22Rv1 (cell line): Measurements from ENCODE around the gene SIK2.

Source experiments
- ZFX ChIP-seq: fragments of 450-650 bp; IDR thresholded peaks from 2 replicates; pipeline ENCODE4 v1.6.1; 2017; ENCODE audit warnings: antibody characterized with exemption, borderline replicate concordance
- TF ChIP-seq, protein P1 (sequence below): fragments of 450-650 bp; IDR thresholded peaks from 2 replicates; pipeline ENCODE4 v1.5.1; 2017; ENCODE audit warnings: mild to moderate bottlenecking

- TF ChIP-seq, protein P1, sequence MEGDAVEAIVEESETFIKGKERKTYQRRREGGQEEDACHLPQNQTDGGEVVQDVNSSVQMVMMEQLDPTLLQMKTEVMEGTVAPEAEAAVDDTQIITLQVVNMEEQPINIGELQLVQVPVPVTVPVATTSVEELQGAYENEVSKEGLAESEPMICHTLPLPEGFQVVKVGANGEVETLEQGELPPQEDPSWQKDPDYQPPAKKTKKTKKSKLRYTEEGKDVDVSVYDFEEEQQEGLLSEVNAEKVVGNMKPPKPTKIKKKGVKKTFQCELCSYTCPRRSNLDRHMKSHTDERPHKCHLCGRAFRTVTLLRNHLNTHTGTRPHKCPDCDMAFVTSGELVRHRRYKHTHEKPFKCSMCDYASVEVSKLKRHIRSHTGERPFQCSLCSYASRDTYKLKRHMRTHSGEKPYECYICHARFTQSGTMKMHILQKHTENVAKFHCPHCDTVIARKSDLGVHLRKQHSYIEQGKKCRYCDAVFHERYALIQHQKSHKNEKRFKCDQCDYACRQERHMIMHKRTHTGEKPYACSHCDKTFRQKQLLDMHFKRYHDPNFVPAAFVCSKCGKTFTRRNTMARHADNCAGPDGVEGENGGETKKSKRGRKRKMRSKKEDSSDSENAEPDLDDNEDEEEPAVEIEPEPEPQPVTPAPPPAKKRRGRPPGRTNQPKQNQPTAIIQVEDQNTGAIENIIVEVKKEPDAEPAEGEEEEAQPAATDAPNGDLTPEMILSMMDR, result no peak
- no peak for TF ChIP-seq ZFX
Observed at GRCh38 chr11:111602865-111603610, 789 bp downstream of the SIK2 start.
